OCI-LY1 (cell line): ENCODE data around the gene CXCL14.

Experiments used
- H2AFZ ChIP-seq: fragments of 200-600 bp; sonication (generic), shearing (Covaris generic); 2 replicates; pipeline ENCODE4 v1.6.0; 2014; ENCODE audit warnings: antibody characterized with exemption, mild to moderate bottlenecking, low read length
- H3F3A ChIP-seq: fragments of 200-600 bp; sonication (generic), shearing (Covaris generic); 2 replicates; pipeline ENCODE4 v1.6.0; 2014; ENCODE audit warnings: mild to moderate bottlenecking, antibody characterized with exemption, low read length, moderate library complexity; ENCODE audit not compliant: insufficient read depth
- H3K27ac ChIP-seq: fragments of 200-600 bp; sonication (generic); 2 replicates; pipeline ENCODE4 v1.5.1; 2014; ENCODE audit warnings: low read length, mixed run types, mild to moderate bottlenecking, low read depth; ENCODE audit not compliant: poor library complexity, severe bottlenecking
- H3K27me3 ChIP-seq: fragments of 200-600 bp; sonication (generic); 2 replicates; pipeline ENCODE4 v1.6.0; 2014; ENCODE audit warnings: antibody characterized with exemption, mild to moderate bottlenecking, low read length, moderate library complexity; ENCODE audit not compliant: insufficient read depth
- H3K36me3 ChIP-seq: fragments of 200-600 bp; sonication (generic); 2 replicates; pipeline ENCODE4 v1.6.1; 2014; ENCODE audit warnings: mild to moderate bottlenecking, antibody characterized with exemption, low read length, moderate library complexity, mixed read lengths; ENCODE audit not compliant: insufficient read depth
- H3K4me1 ChIP-seq: fragments of 200-600 bp; sonication (generic); 2 replicates; pipeline ENCODE4 v1.5.1; 2014; ENCODE audit warnings: mild to moderate bottlenecking, low read length, moderate library complexity; ENCODE audit not compliant: insufficient read depth, severe bottlenecking
- H3K4me2 ChIP-seq: fragments of 200-600 bp; sonication (generic), shearing (Covaris generic); 2 replicates; pipeline ENCODE4 v1.6.1; 2014; ENCODE audit warnings: low read length
- H3K4me3 ChIP-seq: fragments of 200-600 bp; sonication (generic); 2 replicates; pipeline ENCODE4 v1.5.1; 2014; ENCODE audit warnings: low read length, low read depth, mild to moderate bottlenecking, mixed read lengths; ENCODE audit not compliant: poor library complexity, severe bottlenecking
- H3K79me2 ChIP-seq: fragments of 200-600 bp; shearing (Covaris generic); 2 replicates; pipeline ENCODE4 v1.6.1; 2016; ENCODE audit warnings: mixed run types, low read length, mixed read lengths; ENCODE audit not compliant: insufficient read depth
- H3K9ac ChIP-seq: fragments of 200-600 bp; sonication (generic), shearing (Covaris generic); 2 replicates; pipeline ENCODE4 v1.6.1; 2014; ENCODE audit warnings: mild to moderate bottlenecking, low read length, mixed read lengths
- H3K9me2 ChIP-seq: fragments of 200-600 bp; sonication (generic), shearing (Covaris generic); 2 replicates; pipeline ENCODE4 v1.6.1; 2014; ENCODE audit warnings: low read depth, mild to moderate bottlenecking, low read length, mixed read lengths
- H3K9me3 ChIP-seq: fragments of 200-600 bp; shearing (Covaris generic); 2 replicates; pipeline ENCODE4 v1.6.1; 2014; ENCODE audit warnings: low read length, mixed read lengths
- H4K20me1 ChIP-seq: fragments of 200-600 bp; sonication (generic), shearing (Covaris generic); 2 replicates; pipeline ENCODE4 v1.6.0; 2016; ENCODE audit warnings: mild to moderate bottlenecking, low read length; ENCODE audit not compliant: insufficient read depth
- CTCF ChIP-seq: fragments of 200-600 bp; sonication (generic), shearing (Covaris generic); IDR thresholded peaks from 2 replicates; pipeline ENCODE4 v1.5.1; 2017; ENCODE audit warnings: mild to moderate bottlenecking, antibody characterized with exemption, low read length, moderate library complexity, mixed read lengths
- EZH2 ChIP-seq: fragments of 200-600 bp; sonication (generic), shearing (Covaris generic); IDR thresholded peaks from 2 replicates; pipeline ENCODE4 v1.8.0; 2017; ENCODE audit warnings: borderline replicate concordance, mixed run types, mild to moderate bottlenecking, antibody characterized with exemption, low read length, moderate library complexity, mixed read lengths

Gene CXCL14

GRCh38 chr5:135535820-135536801, 42.7 kb downstream of the CXCL14 start, which contains the start of gene NEUROG1:
NEUROG1 (minus strand) TSS chr5:135535964; CDS start chr5:135535690, 274 bp downstream.
- Histone ChIP-seq H3K27me3 (no peaks in the 10 kb centered on the region), H3K27ac (no peak within 1 kb of the TSS), H2AFZ (no peak within 1 kb of the TSS), H3K36me3 (no peaks in the 10 kb centered on the region), H3K79me2 (no peaks in the 10 kb centered on the region), H3K9ac (no peak within 1 kb of the TSS), H3K9me2 (no peaks in the 10 kb centered on the region), H3F3A (no peaks in the 10 kb centered on the region), H3K4me3 (no peak within 1 kb of the TSS), H4K20me1 (no peaks in the 10 kb centered on the region), H3K9me3 (no peaks in the 10 kb centered on the region), H3K4me1 (no peaks in the 10 kb centered on the region), H3K4me2 (no peak within 1 kb of the TSS)
- TF ChIP-seq EZH2 = no peak
- TF ChIP-seq CTCF = no peak

GRCh38 chr5:135535420-135535819, 43.4 kb downstream of the CXCL14 start:
- no peak overlapping the region for H3K4me3 ChIP-seq

More at GRCh38 chr5:135535420-135535819, 43.4 kb downstream of the CXCL14 start:
- no peak overlapping the region for H3K27ac ChIP-seq
- H3K4me2 ChIP-seq = no peak overlapping the region
- H3K79me2 ChIP-seq = no peaks in the 10 kb centered on the region
- no peaks in the 10 kb centered on the region for H3F3A ChIP-seq
- TF ChIP-seq EZH2 (no peak), CTCF (no peak)
- H3K9ac ChIP-seq = no peak overlapping the region
- H4K20me1 ChIP-seq = no peaks in the 10 kb centered on the region
- H2AFZ ChIP-seq = no peak overlapping the region
- no peaks in the 10 kb centered on the region for H3K36me3 ChIP-seq
- no peaks in the 10 kb centered on the region for H3K9me2 ChIP-seq
- H3K9me3 ChIP-seq = no peaks in the 10 kb centered on the region
- H3K4me1 ChIP-seq = no peaks in the 10 kb centered on the region
- H3K27me3 ChIP-seq = no peaks in the 10 kb centered on the region
